Heart right ventricle (tissue), 16 donors: Measurements from ENCODE around the gene APEX1. TPM values are rescaled to one million over a fixed set of nuclear protein-coding genes. Genes with fewer than 3 reads are reported as not detected.

Experiments used
- ATAC-seq, 8 donors: fragments of 200-7000 bp; cut with Tn5 transposase; one replicate each; pipeline ENCODE4 v1.9.1; 2020; ENCODE audit warnings: mild to moderate bottlenecking in 8 of 8, moderate library complexity in 8 of 8, moderate number of reproducible peaks in 1 of 8
- DNase-seq, 2 donors: peaks; one replicate each; pipeline ENCODE4 v3.0.0-alpha.2; 2020
- H3K27ac ChIP-seq, 10 donors: fragments of 200-600 bp; sonication (generic) in 2 of 10; one replicate each; pipeline versions ENCODE4 v1.5.0 to v1.8.0; 2020 to 2022; ENCODE audit warnings: mild to moderate bottlenecking in 3 of 10
- H3K27me3 ChIP-seq, 7 donors: fragments of 200-600 bp; one replicate each; pipeline ENCODE4 v1.8.0; 2021 to 2022; ENCODE audit warnings: mild to moderate bottlenecking in 2 of 7
- H3K36me3 ChIP-seq, 9 donors: fragments of 200-600 bp; sonication (generic) in 1 of 9; one replicate each; pipeline versions ENCODE4 v1.5.0 to v1.8.0; 2020 to 2022; ENCODE audit warnings: mild to moderate bottlenecking in 2 of 9
- H3K4me1 ChIP-seq, 9 donors: fragments of 200-600 bp; sonication (generic) in 1 of 9; one replicate each; pipeline versions ENCODE4 v1.5.0 to v1.8.0; 2020 to 2022; ENCODE audit warnings: mild to moderate bottlenecking in 4 of 9
- H3K4me3 ChIP-seq, 10 donors: fragments of 200-600 bp; sonication (generic) in 2 of 10; one replicate each; pipeline versions ENCODE4 v1.5.0 to v1.8.0; 2020 to 2022; ENCODE audit warnings: mild to moderate bottlenecking in 7 of 10, moderate library complexity in 2 of 10
- H3K9me3 ChIP-seq, 11 donors: fragments of 200-600 bp in 10 of 11; sonication (generic) in 2 of 11; one replicate each; pipeline versions ENCODE4 v1.5.0 to v1.8.0; 2013 to 2022; ENCODE audit warnings: mild to moderate bottlenecking in 2 of 11, control low read depth in 1 of 11, moderate library complexity in 1 of 11
- CTCF ChIP-seq, 9 donors: fragments of 200-600 bp; sonication (generic) in 2 of 9; IDR thresholded peaks; one replicate each; pipeline versions ENCODE4 v1.5.0 to v1.8.0; 2021 to 2022; ENCODE audit warnings: antibody characterized with exemption in 9 of 9, mild to moderate bottlenecking in 5 of 9, moderate library complexity in 1 of 9
- WGBS, 2 donors: extraction: QIAGEN DNeasy Blood & Tissue Kit; methylation state at CpG; one replicate each; pipeline ENCODE4 v1.1.7; 2013; ENCODE audit warnings: inconsistent platforms in 1 of 2; 5-methylcytosine and 5-hydroxymethylcytosine counted together
- intact Hi-C, 10 donors: fragments of 100-400 bp; cut with DNase I; formaldehyde crosslinking; loops; one replicate each; pipeline versions ENCODE4 v1.11.1 to v1.14.2; 2022
- long read RNA-seq, 3 donors: library from polyadenylated mRNA; unstranded; transcript quantifications; one replicate each; pipeline ENCODE4 v2.0.0, GENCODE V29; 2020 to 2021
- polyA plus RNA-seq, 2 donors: library from polyadenylated mRNA; stranded (reverse); fragments of 200-250 nt; gene quantifications; one replicate each; pipeline ENCODE4 v1.2.3, GENCODE V29; 2013
- total RNA-seq, 10 donors: library from RNA; stranded (reverse); fragmentation: NEBNext Ultra II Directional in 3 of 10; extraction: Animal tissue kit (Norgen Biotek cat#: 25700) in 3 of 10; gene quantifications; one replicate each; pipeline versions ENCODE4 v1.2.1 to v1.2.4, GENCODE V29; 2021 to 2023
- donor health status: Arrhythmogenic right ventricular cardiomyopathy.
- donor health status: ischemic (EF 13 %, LVEDD 7.1; RV severe dilation, severe dysfunction).
- donor health status: healthy with polysubstance abuse.
- donor health status: DM: no; HTN: yes; CAD: no.
- donor health status: DM: no; HTN: no; CAD: no.
- donor health status: ischemic (EF 25% LVEDD 6.9; RV normal size, moderate dysfunction).
- donor health status: ischemic (EF 25% LVEDD 5.7; RV mildly dilated, moderate dysfunction).
- donor health status: healthy.
- donor health status: DM: yes; HTN: yes; CAD: no.
- donor health status: Ischemic cardiomyopathy.
- donor health status: ischemic (EF 35%, LVEDD 5.7; RV mildly dilated, moderate dysfunction).
- donor health status: nonischemic (EF 11% LVEDD 7.7; RV severe dilation, severe dysfunction).
- donor health status: DM: yes; HTN: yes; CAD: no.
- donor health status: PGD.
- donor health status: ischemic (EF 29% LVEDD 5.4; RV normal size, mild dysfunction).
- donor health status: nonischemic (EF 23%, LVEDD 6.1; RV moderate dilation, normal function).

Gene APEX1
- total RNA-seq (100 to 1,000 TPM in 1 of 10 donors, 10 to 100 TPM in 9; 57.1 to 103 (median 70.6) TPM), polyA plus RNA-seq (10 to 100 TPM; 58.5 to 91.7 TPM)
- long read RNA-seq, donor 1, transcript APEX1-201 (5 exons, 1,484 nt), result major isoform, 41 of 67 reads
- long read RNA-seq, donor 1, transcript APEX1-210 (5 exons, 1,437 nt), result minor isoform, 7 of 67 reads
- long read RNA-seq, donor 1, partial matches to known transcripts, result 0 of 67 reads
- long read RNA-seq, donor 1, other reads (novel, unspliced or antisense), result 9 of 67 reads
- long read RNA-seq, donor 2, transcript APEX1-210 (5 exons, 1,437 nt), result minor isoform, 7 of 80 reads
- long read RNA-seq, donor 2, transcript APEX1-205 (4 exons, 1,603 nt), result minor isoform, 5 of 80 reads
- long read RNA-seq, donor 2, transcript APEX1-201 (5 exons, 1,484 nt), result major isoform, 54 of 80 reads
- long read RNA-seq, donor 2, partial matches to known transcripts, result 4 of 80 reads
- long read RNA-seq, donor 2, other reads (novel, unspliced or antisense), result 3 of 80 reads
- long read RNA-seq, donor 3, transcript APEX1-210 (5 exons, 1,437 nt), result minor isoform, 21 of 233 reads
- long read RNA-seq, donor 3, transcript APEX1-201 (5 exons, 1,484 nt), result major isoform, 144 of 233 reads
- long read RNA-seq, donor 3, transcript APEX1-216 (3 exons, 1,803 nt), result minor isoform, 20 of 233 reads
- long read RNA-seq, donor 3, transcript APEX1-205 (4 exons, 1,603 nt), result minor isoform, 16 of 233 reads
- long read RNA-seq, donor 3, partial matches to known transcripts, result 3 of 233 reads
- long read RNA-seq, donor 3, other reads (novel, unspliced or antisense), result 15 of 233 reads

DNA sequence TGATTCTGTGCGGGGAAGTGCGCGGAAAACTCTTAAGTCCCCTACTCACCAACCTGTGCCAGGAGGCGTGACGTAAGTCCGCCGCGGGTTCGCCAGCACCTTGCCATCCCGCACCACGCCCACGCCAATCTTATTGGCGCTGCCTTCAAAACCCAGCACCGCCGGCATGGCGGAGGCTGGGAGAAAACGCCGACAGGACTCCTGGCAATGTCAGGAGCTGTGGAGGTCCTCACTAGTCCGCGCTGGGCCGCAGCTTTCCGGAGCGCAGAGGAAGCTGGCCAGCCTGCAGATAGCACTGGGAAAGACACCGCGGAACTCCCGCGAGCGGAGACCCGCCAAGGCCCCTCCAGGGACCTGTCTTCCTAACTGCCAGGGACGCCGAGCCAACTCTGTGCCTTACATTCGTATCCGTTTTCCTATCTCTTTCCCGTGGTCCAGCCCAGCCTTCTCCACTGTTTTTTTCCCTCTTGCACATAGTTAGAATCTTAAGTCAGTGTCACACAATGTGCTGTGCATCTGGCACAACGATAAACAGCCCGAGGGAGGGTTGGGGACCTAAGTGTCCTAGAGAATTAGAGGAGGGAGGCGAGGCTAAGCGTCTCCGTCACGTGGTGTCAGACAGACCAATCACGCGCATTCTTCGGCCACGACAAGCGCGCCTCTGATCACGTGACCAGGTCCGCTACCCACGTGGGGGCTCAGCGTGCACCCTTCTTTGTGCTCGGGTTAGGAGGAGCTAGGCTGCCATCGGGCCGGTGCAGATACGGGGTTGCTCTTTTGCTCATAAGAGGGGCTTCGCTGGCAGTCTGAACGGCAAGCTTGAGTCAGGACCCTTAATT is at the start of gene APEX1, which contains the start of gene OSGEP:
Gene APEX1, plus strand, starts transcription at position 711 of the 839 bp plus-strand sequence. CDS start 420 bp downstream, outside the sequence.
Gene OSGEP, minus strand, starts transcription at position 297 of the 839 bp plus-strand sequence. Its CDS starts 129 bp downstream, at position 168.
- WGBS, 2 donors, result 0% methylated on average over 56 of the region's 56 CpGs
- H3K9me3 ChIP-seq, result no peaks in the 10 kb centered on the region
- H3K27ac ChIP-seq, result peak within 1 kb of the TSS; percentile 83 to 97 (median 91)
- ATAC-seq, result peak; percentile 96 to 99 (median 97)
- peak; percentile 96 to 99 for DNase-seq
- H3K4me3 ChIP-seq, result peak within 1 kb of the TSS; percentile 66 to 98 (median 74)
- intact Hi-C loops, result loop anchor here in 7 of 10 donors (1.0 to 10.0 kb wide), 7 partner anchors 37 to 158 kb away; partner anchors contain the start of genes PARP2 (in 4 of the 7) and TEP1 (in 2 of the 7)
- no peaks in the 10 kb centered on the region for H3K27me3 ChIP-seq
- peaks cover 0 to 66% (median 50%) of the 10 kb centered on the region in 9 donors for H3K36me3 ChIP-seq
- H3K4me1 ChIP-seq, result peaks cover 0 to 62% (median 33%) of the 10 kb centered on the region in 9 donors
- no peak for TF ChIP-seq CTCF (IDR thresholded peaks at IDR 0.05)

DNA sequence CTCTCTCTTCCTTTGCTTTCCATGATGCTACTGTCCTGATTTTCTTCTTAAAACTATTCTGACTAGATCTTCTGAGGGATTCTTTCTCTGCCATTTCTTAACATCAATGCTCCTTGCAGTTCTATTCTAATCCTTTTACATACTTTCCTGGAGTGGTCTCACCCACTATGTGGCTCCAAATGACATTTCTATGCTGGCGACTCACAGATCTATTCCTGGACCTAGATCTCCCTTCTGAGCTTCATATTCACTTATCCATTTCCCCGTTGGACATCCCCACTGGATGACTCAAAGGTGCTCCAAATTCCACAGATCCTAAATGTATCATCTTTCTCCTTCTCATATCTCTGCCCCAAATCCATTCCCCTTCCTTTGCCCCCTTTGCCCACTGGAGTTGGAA is 45.8 kb upstream of the APEX1 start:
- TF ChIP-seq CTCF (IDR thresholded peaks at IDR 0.05), result no peak
- DNase-seq (no peak), ATAC-seq (no peak)
- 44 to 55% methylated on average over 2 of the region's 2 CpGs for WGBS, 2 donors
- Histone ChIP-seq H3K9me3 (no peaks in the 10 kb centered on the region), H3K27ac (peak overlapping the region in 1 of 10 donors; percentile 3), H3K4me3 (no peak overlapping the region), H3K4me1 (peaks cover 0 to 27% (median 13%) of the 10 kb centered on the region in 9 donors), H3K36me3 (peaks cover 0 to 51% (median 20%) of the 10 kb centered on the region in 9 donors), H3K27me3 (no peaks in the 10 kb centered on the region)
- intact Hi-C loops, result no loop called here

GRCh38 chr14:20412411-20412810 is 42.6 kb upstream of the APEX1 start:
- DNase-seq, result no peak
- 3 to 4% methylated on average over 7 of the region's 7 CpGs for WGBS, 2 donors
- no peaks in the 10 kb centered on the region for H3K27me3 ChIP-seq
- ATAC-seq, result peak in 3 of 8 donors; percentile 4 to 15 (median 4)
- H3K4me3 ChIP-seq, result peak overlapping the region; percentile 63 to 92 (median 75)
- TF ChIP-seq CTCF (IDR thresholded peaks at IDR 0.05), result no peak
- H3K27ac ChIP-seq, result peak overlapping the region in 9 of 10 donors; percentile 85 to 98 (median 95)
- H3K9me3 ChIP-seq, result no peaks in the 10 kb centered on the region
- peaks cover 0 to 35% (median 13%) of the 10 kb centered on the region in 9 donors for H3K4me1 ChIP-seq
- intact Hi-C loops, result loop anchor here in 8 of 10 donors (2.0 to 10.0 kb wide), 11 partner anchors 40 to 272 kb away; partner anchors contain the start of genes PARP2 (in 5 of the 8), RNASE4 (in 4 of the 8), ANG (in 2 of the 8) and APEX1 (in 1 of the 8)
- H3K36me3 ChIP-seq, result peaks cover 0 to 19% (median 10%) of the 10 kb centered on the region in 9 donors
